Osteocyte (in vitro differentiated cells): Measurements from ENCODE around the gene DIAPH3. TPM values are rescaled to one million over a fixed set of nuclear protein-coding genes. Genes with fewer than 3 reads are reported as not detected.

Experiments used
- DNase-seq: peaks from one replicate; pipeline ENCODE4 v3.0.0; 2021; ENCODE audit warnings: mixed read lengths; ENCODE audit not compliant: unreplicated experiment; ENCODE audit errors: extremely low spot score
- H3K27ac Mint-ChIP-seq: one replicate; pipeline ENCODE4 v1.8.0; 2021; ENCODE audit warnings: mild to moderate bottlenecking, mixed read lengths; ENCODE audit not compliant: unreplicated experiment
- H3K27me3 Mint-ChIP-seq: one replicate; pipeline ENCODE4 v1.8.0; 2021; ENCODE audit warnings: mixed read lengths; ENCODE audit not compliant: unreplicated experiment
- H3K36me3 Mint-ChIP-seq: one replicate; pipeline ENCODE4 v1.8.0; 2021; ENCODE audit warnings: mixed read lengths; ENCODE audit not compliant: unreplicated experiment
- H3K4me1 Mint-ChIP-seq: one replicate; pipeline ENCODE4 v1.8.0; 2021; ENCODE audit warnings: mixed read lengths; ENCODE audit not compliant: unreplicated experiment
- H3K4me3 Mint-ChIP-seq: one replicate; pipeline ENCODE4 v1.8.0; 2021; ENCODE audit warnings: mild to moderate bottlenecking, moderate library complexity, mixed read lengths; ENCODE audit not compliant: unreplicated experiment
- H3K9me3 Mint-ChIP-seq: one replicate; pipeline ENCODE4 v1.8.0; 2021; ENCODE audit warnings: mixed read lengths; ENCODE audit not compliant: unreplicated experiment
- total RNA-seq: library from RNA; stranded (reverse); gene quantifications from 2 replicates; pipeline ENCODE4 v1.2.1, GENCODE V29; 2021
- TF ChIP-seq, protein P1 (sequence below): fragments of 200-600 bp; sonication (generic); IDR thresholded peaks from 2 replicates; pipeline ENCODE4 v1.5.0; 2021; ENCODE audit warnings: antibody characterized with exemption, mild to moderate bottlenecking, moderate library complexity

DIAPH3 gene
- total RNA-seq, 1 donor from 2014 or later, result 12.2 TPM

DNA sequence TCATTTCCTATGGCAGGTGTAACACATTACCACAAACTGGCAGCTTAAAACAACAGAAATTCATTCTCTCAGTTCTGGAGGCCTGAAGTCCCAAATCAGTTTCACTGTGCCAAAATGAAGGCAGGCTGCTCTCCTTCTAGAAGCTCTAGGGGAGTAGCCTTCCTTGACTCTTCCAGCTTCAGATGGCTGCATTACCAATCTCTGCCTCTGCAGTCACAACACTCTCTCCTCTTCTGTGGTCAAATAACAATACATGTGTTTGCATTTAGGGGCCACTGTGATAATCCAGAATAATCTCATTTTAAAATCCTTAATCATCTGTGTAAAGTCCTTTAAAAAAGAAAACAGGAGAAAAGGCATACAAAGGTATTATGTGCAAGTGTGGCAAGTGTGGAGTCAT, 7.8 kb downstream of the DIAPH3 start:
- no peak for DNase-seq
- peaks cover 8% of the 10 kb centered on the region for H3K9me3 Mint-ChIP-seq
- H3K36me3 Mint-ChIP-seq, result peaks cover 11% of the 10 kb centered on the region
- TF ChIP-seq, protein P1, sequence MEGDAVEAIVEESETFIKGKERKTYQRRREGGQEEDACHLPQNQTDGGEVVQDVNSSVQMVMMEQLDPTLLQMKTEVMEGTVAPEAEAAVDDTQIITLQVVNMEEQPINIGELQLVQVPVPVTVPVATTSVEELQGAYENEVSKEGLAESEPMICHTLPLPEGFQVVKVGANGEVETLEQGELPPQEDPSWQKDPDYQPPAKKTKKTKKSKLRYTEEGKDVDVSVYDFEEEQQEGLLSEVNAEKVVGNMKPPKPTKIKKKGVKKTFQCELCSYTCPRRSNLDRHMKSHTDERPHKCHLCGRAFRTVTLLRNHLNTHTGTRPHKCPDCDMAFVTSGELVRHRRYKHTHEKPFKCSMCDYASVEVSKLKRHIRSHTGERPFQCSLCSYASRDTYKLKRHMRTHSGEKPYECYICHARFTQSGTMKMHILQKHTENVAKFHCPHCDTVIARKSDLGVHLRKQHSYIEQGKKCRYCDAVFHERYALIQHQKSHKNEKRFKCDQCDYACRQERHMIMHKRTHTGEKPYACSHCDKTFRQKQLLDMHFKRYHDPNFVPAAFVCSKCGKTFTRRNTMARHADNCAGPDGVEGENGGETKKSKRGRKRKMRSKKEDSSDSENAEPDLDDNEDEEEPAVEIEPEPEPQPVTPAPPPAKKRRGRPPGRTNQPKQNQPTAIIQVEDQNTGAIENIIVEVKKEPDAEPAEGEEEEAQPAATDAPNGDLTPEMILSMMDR, result peak; percentile 8
- peak overlapping the region; percentile 9 for H3K27ac Mint-ChIP-seq
- no peak overlapping the region for H3K4me3 Mint-ChIP-seq
- H3K27me3 Mint-ChIP-seq, result no peaks in the 10 kb centered on the region
- H3K4me1 Mint-ChIP-seq, result peaks cover 22% of the 10 kb centered on the region

DNA sequence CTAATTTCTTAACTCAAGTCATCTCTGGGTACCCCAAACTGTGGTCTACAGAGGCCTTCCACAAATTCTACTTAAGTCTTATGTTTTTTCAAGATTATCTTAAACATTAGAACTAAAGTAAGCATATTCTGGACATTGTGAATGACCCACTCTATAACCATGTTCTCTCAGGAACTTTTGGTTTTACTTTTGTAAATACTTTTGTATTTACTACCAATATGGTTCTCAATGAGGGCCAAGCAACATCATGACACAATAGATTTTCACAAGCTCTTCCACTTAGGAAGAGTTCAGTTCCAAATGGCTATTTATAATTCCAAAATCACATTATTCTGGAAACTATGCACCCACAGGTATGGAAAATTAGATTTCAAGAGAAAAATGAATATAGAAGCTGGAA, 10.8 kb downstream of the DIAPH3 start:
- H3K27me3 Mint-ChIP-seq, result no peaks in the 10 kb centered on the region
- TF ChIP-seq, protein P1, result no peak
- peak overlapping the region; percentile 45 for H3K27ac Mint-ChIP-seq
- DNase-seq, result no peak
- H3K9me3 Mint-ChIP-seq, result peaks cover 5% of the 10 kb centered on the region
- H3K4me1 Mint-ChIP-seq, result peaks cover 42% of the 10 kb centered on the region
- H3K36me3 Mint-ChIP-seq, result peaks cover 8% of the 10 kb centered on the region
- H3K4me3 Mint-ChIP-seq, result no peak overlapping the region

DNA sequence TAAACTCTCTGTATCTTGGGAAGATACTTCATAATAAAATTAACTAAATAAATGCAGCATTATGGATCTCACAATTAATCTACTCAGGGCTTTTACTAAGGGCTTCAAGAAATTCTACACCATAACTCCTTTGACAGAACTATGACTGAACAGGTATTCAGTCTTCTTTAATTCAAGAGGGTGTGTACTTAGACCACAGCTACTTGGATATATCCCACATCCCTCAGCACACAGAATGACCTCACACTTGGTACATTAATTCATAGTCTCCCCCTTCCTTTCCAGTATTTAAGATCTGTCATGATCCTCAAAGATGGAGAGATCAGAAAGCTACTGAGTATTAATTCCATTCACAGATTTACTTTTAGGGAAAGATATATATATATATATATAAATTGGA, 11.6 kb downstream of the DIAPH3 start:
- Mint-ChIP-seq H3K27ac (peak overlapping the region; percentile 35), H3K4me3 (no peak overlapping the region), H3K9me3 (no peaks in the 10 kb centered on the region), H3K27me3 (no peaks in the 10 kb centered on the region), H3K36me3 (peaks cover under 1% of the 10 kb centered on the region), H3K4me1 (peaks cover 50% of the 10 kb centered on the region)
- no peak for DNase-seq
- TF ChIP-seq, protein P1, result no peak

DNA sequence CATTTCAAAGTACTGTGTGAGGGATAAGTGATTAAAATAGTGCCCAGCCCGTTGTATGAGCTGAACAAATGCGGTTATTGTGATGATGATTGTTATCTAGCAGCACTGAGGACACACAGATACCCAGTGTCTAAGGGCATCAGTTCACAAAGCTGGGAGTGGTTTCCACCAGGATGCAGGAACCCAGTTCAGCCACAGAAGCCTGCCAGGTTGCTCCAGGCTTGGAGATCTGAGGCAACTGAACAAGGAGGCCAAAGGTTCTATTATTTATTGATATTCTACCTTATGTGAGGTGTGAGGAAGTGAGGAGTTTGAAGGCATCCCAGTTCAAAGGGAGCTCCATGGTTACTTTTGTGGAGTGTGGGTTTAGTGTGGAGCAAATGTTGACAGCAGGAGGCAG, 13.2 kb downstream of the DIAPH3 start:
- no peak overlapping the region for H3K27ac Mint-ChIP-seq
- no peaks in the 10 kb centered on the region for H3K27me3 Mint-ChIP-seq
- H3K36me3 Mint-ChIP-seq, result no peaks in the 10 kb centered on the region
- no peak for DNase-seq
- peaks cover 61% of the 10 kb centered on the region for H3K4me1 Mint-ChIP-seq
- H3K4me3 Mint-ChIP-seq, result no peak overlapping the region
- TF ChIP-seq, protein P1, result no peak
- H3K9me3 Mint-ChIP-seq, result no peaks in the 10 kb centered on the region

DNA sequence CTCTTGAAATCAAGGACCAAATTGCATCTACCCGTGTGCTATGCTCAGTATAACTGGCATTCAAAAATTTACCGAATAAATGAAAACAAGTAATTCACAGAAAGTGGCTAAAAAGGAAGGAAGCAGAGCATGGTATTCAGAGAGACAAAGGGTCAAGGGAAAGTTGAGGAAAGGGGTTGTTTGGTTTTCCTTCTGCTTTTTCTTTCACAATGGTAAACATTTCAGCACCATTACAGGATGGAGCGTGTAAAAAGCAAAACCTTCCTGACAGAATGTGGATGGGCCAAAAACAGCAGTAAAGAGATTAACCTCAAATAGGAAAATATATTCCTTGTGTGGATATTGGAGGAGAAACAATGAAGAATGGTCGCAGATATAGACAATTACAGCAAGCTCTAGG, 14.8 kb downstream of the DIAPH3 start:
- H3K27ac Mint-ChIP-seq, result peak overlapping the region; percentile 53
- H3K36me3 Mint-ChIP-seq, result no peaks in the 10 kb centered on the region
- no peaks in the 10 kb centered on the region for H3K9me3 Mint-ChIP-seq
- peaks cover 75% of the 10 kb centered on the region for H3K4me1 Mint-ChIP-seq
- TF ChIP-seq, protein P1, result no peak
- H3K4me3 Mint-ChIP-seq, result no peak overlapping the region
- DNase-seq, result no peak
- no peaks in the 10 kb centered on the region for H3K27me3 Mint-ChIP-seq
